Duodenal mucosa (tissue), 2 donors: Measurements from ENCODE around the gene DCC.
"Not testable (repeated sequence)": the region's sequence is repeated elsewhere in the genome, so short reads cannot be mapped to it uniquely, and the experiment has no call there.

Experiments
- H3K27ac ChIP-seq: one replicate; pipeline ENCODE4 v1.7.0; 2013; ENCODE audit warnings: low read depth, low read length
- H3K27me3 ChIP-seq, 2 donors: one replicate each; pipeline ENCODE4 v1.7.0; 2013; ENCODE audit warnings: low read length in 2 of 2, control low read depth in 1 of 2; ENCODE audit not compliant: insufficient read depth in 2 of 2, control insufficient read depth in 1 of 2
- H3K36me3 ChIP-seq, 2 donors: one replicate each; pipeline ENCODE4 v1.7.0; 2013; ENCODE audit warnings: low read length in 2 of 2, control low read depth in 1 of 2; ENCODE audit not compliant: insufficient read depth in 2 of 2, control insufficient read depth in 1 of 2
- H3K4me1 ChIP-seq, 2 donors: one replicate each; pipeline ENCODE4 v1.7.0; 2013; ENCODE audit warnings: low read length in 2 of 2, control low read depth in 1 of 2; ENCODE audit not compliant: insufficient read depth in 2 of 2, control insufficient read depth in 1 of 2
- H3K4me3 ChIP-seq, 2 donors: one replicate each; pipeline ENCODE4 v1.7.0; 2013; ENCODE audit warnings: low read length in 2 of 2, low read depth in 1 of 2
- H3K9ac ChIP-seq, 2 donors: one replicate each; pipeline ENCODE4 v1.7.0; 2013; ENCODE audit warnings: low read length in 2 of 2, low read depth in 1 of 2
- H3K9me3 ChIP-seq, 2 donors: one replicate each; pipeline ENCODE4 v1.7.0; 2013; ENCODE audit warnings: low read length in 2 of 2, control low read depth in 1 of 2; ENCODE audit not compliant: control insufficient read depth in 1 of 2

DCC gene

DNA sequence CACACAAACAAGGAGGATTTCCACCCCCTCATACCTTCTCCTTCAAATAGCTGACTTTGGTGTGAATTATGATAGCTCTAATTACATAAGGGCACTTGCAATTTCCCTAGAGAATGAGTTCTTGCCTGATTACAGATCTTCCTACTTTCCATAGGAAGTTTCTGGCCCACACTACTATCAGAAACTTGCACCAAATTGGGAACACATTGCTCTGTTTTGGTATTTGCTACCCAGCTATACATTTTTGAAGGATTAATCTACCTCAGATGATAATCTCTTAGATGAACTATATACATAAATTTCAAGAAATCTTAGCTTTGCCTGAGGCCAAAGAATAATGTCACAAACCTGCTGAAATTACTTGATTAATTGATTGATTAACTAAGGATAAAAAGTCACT lies 4.9 kb downstream of the DCC start:
- H3K27me3 ChIP-seq: peaks cover 22 to 27% of the 10 kb centered on the region in 2 donors
- H3K27ac ChIP-seq: no peak overlapping the region
- no peaks in the 10 kb centered on the region for H3K9me3 ChIP-seq
- no peaks in the 10 kb centered on the region for H3K4me1 ChIP-seq
- no peak overlapping the region for H3K9ac ChIP-seq
- no peak overlapping the region for H3K4me3 ChIP-seq
- no peaks in the 10 kb centered on the region for H3K36me3 ChIP-seq

DNA sequence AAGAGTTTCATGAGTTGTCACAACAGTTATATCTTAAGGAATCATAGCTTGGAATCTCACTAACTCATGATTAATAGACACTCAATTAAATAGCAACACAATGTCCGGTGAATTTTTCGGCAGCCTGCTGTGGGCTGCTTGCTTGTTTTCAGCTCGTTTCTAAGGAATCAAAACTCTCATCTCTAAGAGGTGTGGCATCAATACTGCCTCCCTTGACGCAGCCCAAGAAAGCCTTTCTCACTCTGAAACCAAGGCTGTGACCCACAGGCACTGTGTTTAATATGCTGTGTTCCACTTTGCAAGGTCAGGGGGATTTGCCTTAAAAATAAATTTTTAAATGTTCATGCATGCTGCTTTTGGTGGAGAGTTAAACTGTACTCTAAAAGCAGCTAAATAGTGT lies 5.4 kb downstream of the DCC start:
- no peaks in the 10 kb centered on the region for H3K9me3 ChIP-seq
- no peaks in the 10 kb centered on the region for H3K36me3 ChIP-seq
- no peak overlapping the region for H3K4me3 ChIP-seq
- H3K9ac ChIP-seq: no peak overlapping the region
- H3K4me1 ChIP-seq: no peaks in the 10 kb centered on the region
- H3K27me3 ChIP-seq: peaks cover 16 to 21% of the 10 kb centered on the region in 2 donors
- no peak overlapping the region for H3K27ac ChIP-seq

- Histone ChIP-seq H3K9ac (no peak overlapping the region), H3K4me3 (no peak overlapping the region), H3K4me1 (no peaks in the 10 kb centered on the region), H3K9me3 (no peaks in the 10 kb centered on the region), H3K27ac (no peak overlapping the region), H3K36me3 (no peaks in the 10 kb centered on the region), H3K27me3 (peaks cover 0 to 3% of the 10 kb centered on the region in 2 donors)
Measured at GRCh38 chr18:52348209-52348608, 8.2 kb downstream of the DCC start.

DNA sequence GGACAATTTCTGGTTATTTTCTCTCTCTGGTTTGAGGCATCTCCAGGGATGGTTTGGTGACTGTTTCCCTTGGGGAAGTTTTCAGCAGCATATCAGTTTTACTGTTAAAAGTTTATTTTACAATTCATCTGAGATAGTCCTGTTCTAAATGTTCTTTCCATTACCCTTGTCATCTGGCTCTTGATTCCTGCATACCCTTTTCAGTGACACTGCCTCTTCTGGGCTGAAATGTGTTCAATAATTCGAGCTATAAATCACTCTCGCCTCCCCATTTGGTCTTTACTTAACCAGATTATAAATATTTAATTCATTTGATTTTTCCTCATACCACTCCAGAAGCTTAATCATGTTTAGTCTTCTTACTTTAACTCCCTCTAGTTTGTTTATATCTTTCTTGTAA lies 9.5 kb downstream of the DCC start:
- no peaks in the 10 kb centered on the region for H3K9me3 ChIP-seq
- H3K36me3 ChIP-seq: no peaks in the 10 kb centered on the region
- H3K9ac ChIP-seq: no peak overlapping the region
- H3K27ac ChIP-seq: no peak overlapping the region
- no peaks in the 10 kb centered on the region for H3K27me3 ChIP-seq
- no peak overlapping the region for H3K4me3 ChIP-seq
- H3K4me1 ChIP-seq: no peaks in the 10 kb centered on the region

- Histone ChIP-seq H3K4me3 (no peak overlapping the region), H3K27ac (no peak overlapping the region), H3K4me1 (no peaks in the 10 kb centered on the region), H3K36me3 (no peaks in the 10 kb centered on the region), H3K9me3 (no peaks in the 10 kb centered on the region), H3K27me3 (no peaks in the 10 kb centered on the region), H3K9ac (no peak overlapping the region)
Measured at GRCh38 chr18:52352920-52353319, 12.9 kb downstream of the DCC start.

GRCh38 chr18:52353589-52353988 lies 13.6 kb downstream of the DCC start:
- H3K9ac ChIP-seq: no peak overlapping the region
- no peaks in the 10 kb centered on the region for H3K36me3 ChIP-seq
- H3K9me3 ChIP-seq: no peaks in the 10 kb centered on the region
- no peak overlapping the region for H3K27ac ChIP-seq
- no peaks in the 10 kb centered on the region for H3K27me3 ChIP-seq
- H3K4me1 ChIP-seq: no peaks in the 10 kb centered on the region
- no peak overlapping the region for H3K4me3 ChIP-seq

- no peaks in the 10 kb centered on the region for H3K27me3 ChIP-seq
- H3K4me3 ChIP-seq: no peak overlapping the region
- H3K4me1 ChIP-seq: no peaks in the 10 kb centered on the region
- no peak overlapping the region for H3K27ac ChIP-seq
- no peak overlapping the region for H3K9ac ChIP-seq
- H3K36me3 ChIP-seq: no peaks in the 10 kb centered on the region
- H3K9me3 ChIP-seq: no peaks in the 10 kb centered on the region
Measured at GRCh38 chr18:52363861-52364260, 23.9 kb downstream of the DCC start.

DNA sequence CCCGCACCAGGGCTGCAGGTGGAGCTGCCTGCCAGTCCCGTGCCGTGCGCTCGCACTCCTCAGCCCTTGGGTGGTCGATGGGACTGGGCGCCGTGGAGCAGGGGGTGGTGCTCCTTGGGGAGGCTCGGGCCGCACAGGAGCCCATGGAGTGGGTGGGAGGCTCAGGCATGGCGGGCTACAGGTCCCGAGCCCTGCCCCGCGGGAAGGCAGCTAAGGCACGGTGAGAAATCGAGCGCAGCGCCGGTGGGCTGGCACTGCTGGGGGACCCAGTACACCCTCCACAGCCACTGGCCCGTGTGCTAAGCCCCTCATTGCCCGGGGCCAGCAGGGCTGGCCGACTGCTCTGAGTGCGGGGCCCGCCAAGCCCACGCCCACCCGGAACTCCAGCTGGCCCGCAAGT lies 26.9 kb downstream of the DCC start:
- not testable (repeated sequence) for H3K4me3 ChIP-seq, H3K9me3 ChIP-seq, H3K27ac ChIP-seq, H3K27me3 ChIP-seq, H3K36me3 ChIP-seq, H3K9ac ChIP-seq, H3K4me1 ChIP-seq

GRCh38 chr18:52367953-52368742 lies 28.2 kb downstream of the DCC start:
- no peak overlapping the region for H3K27ac ChIP-seq
- H3K9ac ChIP-seq: no peak overlapping the region
- no peak overlapping the region for H3K4me3 ChIP-seq
- no peaks in the 10 kb centered on the region for H3K9me3 ChIP-seq
- no peaks in the 10 kb centered on the region for H3K4me1 ChIP-seq
- H3K36me3 ChIP-seq: no peaks in the 10 kb centered on the region
- H3K27me3 ChIP-seq: no peaks in the 10 kb centered on the region

DNA sequence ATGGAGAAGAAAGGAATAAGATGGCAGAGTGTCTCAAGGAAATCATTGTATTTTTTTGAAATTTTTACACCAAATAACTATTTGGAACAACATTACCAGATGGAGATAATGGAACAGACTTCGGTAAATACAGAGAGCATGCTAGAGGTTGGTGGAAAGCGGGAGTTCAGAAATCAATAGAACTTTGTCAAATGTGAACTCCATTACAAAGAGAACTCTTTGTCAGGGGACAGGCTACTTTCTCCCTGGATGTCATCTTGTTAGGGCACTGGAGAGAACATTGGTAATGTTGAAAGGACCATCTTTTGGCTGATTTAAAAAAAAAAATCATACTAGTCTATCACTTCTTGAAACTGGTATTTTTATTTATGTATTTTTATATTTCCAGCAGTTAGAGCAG lies 30.8 kb downstream of the DCC start:
- H3K9ac ChIP-seq: no peak overlapping the region
- no peak overlapping the region for H3K4me3 ChIP-seq
- H3K4me1 ChIP-seq: no peaks in the 10 kb centered on the region
- H3K27ac ChIP-seq: no peak overlapping the region
- no peaks in the 10 kb centered on the region for H3K36me3 ChIP-seq
- no peaks in the 10 kb centered on the region for H3K27me3 ChIP-seq
- H3K9me3 ChIP-seq: no peaks in the 10 kb centered on the region
